ENCODE data around the gene ADAMTSL3. TPM values are rescaled to one million over a fixed set of nuclear protein-coding genes. Genes with fewer than 3 reads are reported as not detected.

ADAMTSL3 gene
- total and polyA plus RNA-seq, 4 donors: 0.85 to 58.2 (median 7.9) TPM

GRCh38 chr15:83670672-83671229 lies 16.8 kb downstream of the ADAMTSL3 start:
- Histone ChIP-seq H3K4me1 (ENCODE audit: control insufficient read depth in 5 of 5, insufficient read depth in 5 of 5, low read length in 5 of 5) (peaks cover 0 to 4% (median 0%) of the 10 kb centered on the region in 5 donors), H3K9me3 (ENCODE audit: control insufficient read depth in 4 of 4, insufficient read depth in 3 of 4, low read length in 3 of 4) (peaks cover 0 to 4% (median 2%) of the 10 kb centered on the region in 4 donors), H3K4me3 (no peak overlapping the region), H3K27ac (ENCODE audit: low read depth in 1 of 2, low read length in 1 of 2) (no peak overlapping the region), H3K9ac (ENCODE audit: insufficient read depth in 1 of 2, low read length in 2 of 2) (no peak overlapping the region), H3K27me3 (ENCODE audit: control insufficient read depth in 3 of 3, insufficient read depth in 3 of 3, low read length in 2 of 3) (no peaks in the 10 kb centered on the region), H3K36me3 (ENCODE audit: control insufficient read depth in 4 of 4, insufficient read depth in 4 of 4, low read length in 4 of 4) (no peaks in the 10 kb centered on the region)
- no peak for ATAC-seq (ENCODE audit: insufficient read depth, low FRiP score)
- no peak for DNase-seq
- 83 to 90% methylated on average over 1 of the region's 1 CpG for WGBS, 2 donors
- no peak for TF ChIP-seq CTCF (IDR thresholded peaks at IDR 0.05; ENCODE audit: control extremely low read depth, extremely low read depth)

DNA sequence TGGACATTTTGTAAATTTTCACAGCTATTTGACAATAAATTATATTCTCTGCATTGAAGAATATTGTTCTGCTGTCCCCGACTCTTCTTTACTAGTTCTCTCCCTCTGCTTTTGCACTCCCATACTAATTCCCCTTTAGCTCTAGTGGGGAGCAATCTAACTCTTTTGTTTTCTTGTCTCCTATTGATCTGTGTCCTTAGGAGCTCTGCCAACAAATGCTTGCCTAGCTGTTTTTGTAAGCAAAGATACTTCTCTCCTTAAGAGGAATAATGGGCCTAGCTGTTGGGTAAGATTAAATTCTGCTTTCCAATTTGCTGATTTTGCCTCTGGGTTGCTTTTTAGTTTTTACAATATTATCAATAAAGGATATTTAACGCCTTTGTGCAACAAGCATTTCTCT lies 17.7 kb downstream of the ADAMTSL3 start:
- no peak for ATAC-seq (ENCODE audit: insufficient read depth, low FRiP score)
- 76 to 84% methylated on average over 2 of the region's 2 CpGs for WGBS, 2 donors
- no peaks in the 10 kb centered on the region for H3K36me3 ChIP-seq (ENCODE audit: control insufficient read depth in 4 of 4, insufficient read depth in 4 of 4, low read length in 4 of 4)

GRCh38 chr15:83673385-83673784 lies 19.5 kb downstream of the ADAMTSL3 start:
- 69 to 84% methylated on average over 1 of the region's 1 CpG for WGBS, 2 donors
- TF ChIP-seq CTCF (IDR thresholded peaks at IDR 0.05; ENCODE audit: control extremely low read depth, extremely low read depth): no peak
- ATAC-seq (ENCODE audit: insufficient read depth, low FRiP score): no peak
- H3K27me3 ChIP-seq (ENCODE audit: control insufficient read depth in 3 of 3, insufficient read depth in 3 of 3, low read length in 2 of 3): no peaks in the 10 kb centered on the region
- no peaks in the 10 kb centered on the region for H3K36me3 ChIP-seq (ENCODE audit: control insufficient read depth in 4 of 4, insufficient read depth in 4 of 4, low read length in 4 of 4)
- no peak overlapping the region for H3K4me3 ChIP-seq
- peaks cover 0 to 5% (median 0%) of the 10 kb centered on the region in 4 donors for H3K9me3 ChIP-seq (ENCODE audit: control insufficient read depth in 4 of 4, insufficient read depth in 3 of 4, low read length in 3 of 4)
- no peak for DNase-seq
- H3K27ac ChIP-seq (ENCODE audit: low read depth in 1 of 2, low read length in 1 of 2): no peak overlapping the region
- no peak overlapping the region for H3K9ac ChIP-seq (ENCODE audit: insufficient read depth in 1 of 2, low read length in 2 of 2)
- peaks cover 0 to 4% (median 0%) of the 10 kb centered on the region in 5 donors for H3K4me1 ChIP-seq (ENCODE audit: control insufficient read depth in 5 of 5, insufficient read depth in 5 of 5, low read length in 5 of 5)

More for the DNA sequence above, 17.7 kb downstream of the ADAMTSL3 start:
- no peak for TF ChIP-seq CTCF (IDR thresholded peaks at IDR 0.05; ENCODE audit: control extremely low read depth, extremely low read depth)
- Histone ChIP-seq H3K4me1 (ENCODE audit: control insufficient read depth in 5 of 5, insufficient read depth in 5 of 5, low read length in 5 of 5) (peaks cover 0 to 4% (median 0%) of the 10 kb centered on the region in 5 donors), H3K9me3 (ENCODE audit: control insufficient read depth in 4 of 4, insufficient read depth in 3 of 4, low read length in 3 of 4) (peaks cover 0 to 5% (median 2%) of the 10 kb centered on the region in 4 donors), H3K4me3 (no peak overlapping the region), H3K27ac (ENCODE audit: low read depth in 1 of 2, low read length in 1 of 2) (no peak overlapping the region), H3K27me3 (ENCODE audit: control insufficient read depth in 3 of 3, insufficient read depth in 3 of 3, low read length in 2 of 3) (no peaks in the 10 kb centered on the region), H3K9ac (ENCODE audit: insufficient read depth in 1 of 2, low read length in 2 of 2) (no peak overlapping the region)
- DNase-seq: no peak

All from lung (tissue), 12 donors.